Caki2 (cell line): ENCODE data around the gene HSDL1. TPM values are rescaled to one million over a fixed set of nuclear protein-coding genes. Genes with fewer than 3 reads are reported as not detected.

Experiments used
- DNase-seq: peaks from one replicate; pipeline ENCODE4 v3.0.0-alpha.2; 2015; ENCODE audit warnings: low read depth
- in situ Hi-C: cut with HindIII; loops from 2 replicates; pipeline ENCODE4 v1.10.0; 2016; ENCODE audit warnings: low sequenced_read_pairs, low pct_unique_long_range_greater_than_20kb, mixed read lengths
- total RNA-seq: library from RNA; depleted of rRNA; stranded (reverse); fragments of >200 nt; shearing (Covaris generic); gene quantifications from 2 replicates; pipeline ENCODE4 v1.2.3, GENCODE V29; 2014; ENCODE audit warnings: low replicate concordance; rRNA removed

The HSDL1 gene
- 18.2 and 31.8 TPM in 2 replicates for total RNA-seq

DNA sequence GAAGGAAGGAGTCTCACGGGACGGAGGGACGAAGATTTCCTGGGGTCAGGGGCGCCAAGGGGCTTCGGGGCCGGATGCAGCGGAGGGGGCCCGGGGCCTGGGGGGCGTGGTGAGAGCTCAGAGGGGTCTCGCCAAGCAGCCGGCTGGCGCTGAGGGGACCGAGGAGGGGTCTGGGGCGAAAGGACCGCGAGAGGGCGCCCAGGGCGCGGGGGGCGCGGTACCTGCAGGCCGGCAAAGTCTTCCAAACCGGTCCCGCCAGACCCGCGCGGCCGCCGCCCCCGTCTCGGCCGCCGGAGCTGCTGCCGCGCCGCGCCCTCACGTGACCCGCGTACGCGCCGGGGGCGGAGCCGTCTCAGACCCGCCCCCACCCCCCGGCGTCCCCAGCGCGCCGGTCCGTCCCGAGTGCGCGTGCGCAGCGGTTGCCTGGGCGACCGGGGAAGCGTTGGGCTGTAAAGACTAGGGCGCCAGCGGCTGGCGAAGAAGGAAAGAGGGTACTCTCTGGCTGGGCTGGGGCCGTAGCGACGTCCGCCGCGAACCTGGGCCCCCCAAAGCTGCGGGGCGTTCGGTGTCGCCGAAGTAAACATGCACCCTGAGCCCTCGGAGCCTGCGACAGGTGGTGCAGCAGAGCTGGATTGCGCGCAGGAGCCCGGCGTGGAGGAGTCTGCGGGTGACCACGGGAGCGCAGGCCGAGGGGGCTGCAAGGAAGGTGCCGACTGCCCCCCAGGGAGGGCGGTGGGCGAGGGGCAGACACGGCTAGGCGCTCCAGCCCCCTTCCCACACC, at the start of gene HSDL1, which contains the start of gene DNAAF1:
HSDL1 (minus strand) TSS at position 319 of the 781 bp plus-strand sequence. CDS start 13,856 bp downstream, outside the sequence.
DNAAF1 (plus strand) TSS at position 450 of the 781 bp plus-strand sequence; CDS start at position 583, 133 bp downstream.
- DNase-seq: peak; percentile 78
- in situ Hi-C loops: no loop called here

DNA sequence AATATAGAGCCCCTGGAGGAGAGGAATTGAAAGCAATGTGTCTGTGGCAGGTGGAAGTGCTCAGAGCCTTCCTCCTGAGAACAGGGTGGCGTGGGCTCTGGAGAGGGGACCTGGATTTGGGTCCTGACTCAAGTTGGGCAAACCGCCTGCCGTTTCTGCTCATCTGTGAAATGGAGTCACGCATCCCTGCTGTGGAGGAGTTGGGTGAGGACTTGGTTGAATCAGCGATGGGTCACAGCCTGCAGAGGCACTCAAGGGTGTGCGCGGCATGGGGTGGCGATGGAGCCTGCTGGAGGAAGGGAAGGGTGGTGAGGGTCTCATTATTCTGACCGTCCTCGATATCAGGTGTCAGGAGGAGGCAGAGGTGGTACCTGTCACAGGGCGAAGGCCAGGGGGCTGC, 49.0 kb upstream of the HSDL1 start:
- no peak for DNase-seq
- in situ Hi-C loops: no loop called here

DNA sequence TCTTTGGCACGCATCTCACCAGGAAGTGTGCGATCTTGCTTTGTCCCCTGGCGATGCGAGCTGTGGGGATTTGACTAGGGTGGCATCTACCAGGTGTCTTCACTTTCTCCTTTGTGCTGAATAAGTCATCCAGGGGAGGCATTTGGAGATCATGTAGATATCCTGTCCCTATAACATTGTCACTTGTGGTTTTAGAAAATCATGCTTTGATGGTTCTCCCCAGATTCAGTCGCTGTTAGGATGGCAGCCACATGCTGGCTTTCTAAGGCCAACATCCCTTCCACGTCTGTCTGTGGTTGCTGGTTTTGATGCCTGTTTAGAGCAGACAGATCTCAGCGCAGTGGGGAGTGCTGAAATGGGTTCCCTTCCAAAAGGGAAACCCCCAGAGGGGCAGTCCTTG, 48.5 kb upstream of the HSDL1 start:
- in situ Hi-C loops: no loop called here
- no peak for DNase-seq

DNA sequence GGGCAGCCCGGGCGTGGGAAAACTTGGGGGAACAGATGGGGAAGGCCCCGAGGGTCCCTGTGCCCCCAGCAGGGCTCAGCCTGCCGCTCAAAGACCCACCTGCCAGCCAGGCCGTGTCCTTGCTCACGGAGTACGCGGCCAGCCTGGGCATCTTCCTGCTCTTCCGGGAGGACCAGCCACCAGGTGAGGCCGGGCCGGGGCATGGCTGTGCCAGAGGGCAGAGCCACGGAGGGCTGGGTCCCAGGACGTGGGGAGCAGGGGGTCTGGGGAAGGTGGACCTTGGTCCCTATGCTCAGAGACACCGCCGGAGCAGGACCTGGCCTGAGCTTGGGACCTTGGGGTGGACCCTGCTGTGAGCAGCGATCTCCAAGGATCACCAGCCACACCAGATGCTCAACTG, 46.5 kb upstream of the HSDL1 start:
- in situ Hi-C loops: no loop called here
- DNase-seq: no peak

DNA sequence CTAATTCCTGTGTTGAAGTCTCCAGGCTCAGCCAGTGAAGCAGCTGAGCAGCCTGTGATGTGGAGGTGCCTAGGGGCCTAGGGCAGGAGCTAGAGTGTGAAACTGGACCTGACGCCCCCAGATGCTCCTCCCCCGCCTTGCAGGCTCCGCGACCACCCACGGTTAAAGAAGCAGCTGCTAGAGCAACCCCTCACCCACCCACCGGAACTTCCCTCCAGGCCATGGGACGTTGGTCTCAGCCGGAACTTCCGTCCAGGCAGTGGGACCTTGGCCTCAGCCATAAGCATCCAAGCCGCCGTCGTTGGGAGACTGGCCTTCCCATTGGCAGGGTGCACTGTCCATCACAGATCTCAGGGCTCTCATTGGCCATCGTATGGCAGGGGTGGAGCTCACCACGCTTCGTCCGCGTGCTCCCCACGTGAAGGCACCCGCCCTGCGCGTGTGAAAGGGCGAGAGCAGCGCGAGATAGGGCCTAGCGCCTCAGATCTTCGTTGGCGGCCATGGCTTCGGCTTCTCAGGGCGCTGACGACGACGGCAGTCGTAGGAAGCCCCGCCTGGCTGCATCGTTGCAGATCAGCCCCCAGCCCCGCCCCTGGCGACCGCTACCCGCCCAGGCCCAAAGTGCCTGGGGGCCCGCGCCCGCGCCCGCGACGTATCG, 45.9 kb upstream of the HSDL1 start, which contains the start of gene ADAD2:
ADAD2 (plus strand) TSS at position 427 of the 658 bp plus-strand sequence; CDS start at position 501, 74 bp downstream.
- in situ Hi-C loops: no loop called here
- no peak for DNase-seq

DNA sequence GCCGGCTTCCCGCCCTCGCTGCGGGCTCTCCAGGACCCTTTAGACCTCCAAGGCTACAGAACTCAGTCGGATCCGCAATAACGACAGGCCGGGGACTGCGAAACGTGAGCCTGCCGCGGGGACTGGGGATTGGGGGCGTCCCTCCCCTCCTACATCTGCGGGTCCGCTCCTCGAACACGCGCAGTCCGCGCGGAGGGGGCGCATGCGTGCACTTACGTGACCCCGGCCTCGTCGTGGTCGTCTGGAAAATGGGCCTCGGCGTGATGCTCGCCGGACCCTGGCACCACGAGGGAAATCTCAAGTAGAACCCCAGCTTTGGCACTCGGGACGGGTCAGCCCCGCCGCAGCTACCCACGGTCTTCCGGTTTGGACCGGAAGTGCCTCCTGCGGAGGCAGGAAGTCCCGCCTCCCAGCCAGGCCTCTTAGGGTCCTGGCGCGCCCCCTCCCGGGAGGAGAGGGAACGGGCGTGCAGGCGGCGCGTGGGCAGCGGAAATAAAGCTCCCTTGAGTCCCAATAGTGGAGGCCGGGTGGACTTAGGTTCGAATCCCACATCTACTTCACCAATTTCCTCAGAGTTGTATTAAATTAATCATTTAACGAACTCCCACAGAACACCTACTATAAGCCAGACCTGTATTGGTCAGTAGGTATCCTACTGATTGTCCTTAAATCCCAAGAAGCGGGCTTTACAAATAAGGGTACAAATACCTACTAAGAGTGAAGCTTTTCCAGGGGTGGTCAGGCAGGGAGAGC, 41.9 kb upstream of the HSDL1 start, which contains the start of gene TAF1C:
TAF1C (minus strand) TSS at position 373 of the 753 bp plus-strand sequence. CDS start 2,069 bp downstream, outside the sequence.
- in situ Hi-C loops: no loop called here
- DNase-seq: peak; percentile 90

DNA sequence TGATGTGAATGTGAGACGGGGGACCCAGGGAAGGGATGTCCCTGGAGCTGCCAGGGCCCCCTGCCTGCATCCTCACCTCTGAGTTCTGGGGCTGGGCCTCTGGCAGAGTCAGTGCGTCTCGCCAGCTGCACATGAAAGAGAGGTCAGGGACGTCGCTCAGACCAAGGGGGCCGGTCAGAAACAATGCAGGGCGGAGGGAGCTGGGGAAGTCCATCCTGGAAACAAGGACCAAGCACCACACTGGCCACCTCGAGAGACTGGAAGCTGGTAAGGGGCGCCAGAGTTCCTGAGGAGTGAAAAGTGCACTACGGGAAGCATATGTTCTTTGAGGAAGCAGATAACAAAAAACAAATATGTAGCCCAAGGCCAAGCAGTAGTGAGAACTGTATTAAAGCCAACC, 39.8 kb upstream of the HSDL1 start:
- DNase-seq: no peak
- in situ Hi-C loops: no loop called here

DNA sequence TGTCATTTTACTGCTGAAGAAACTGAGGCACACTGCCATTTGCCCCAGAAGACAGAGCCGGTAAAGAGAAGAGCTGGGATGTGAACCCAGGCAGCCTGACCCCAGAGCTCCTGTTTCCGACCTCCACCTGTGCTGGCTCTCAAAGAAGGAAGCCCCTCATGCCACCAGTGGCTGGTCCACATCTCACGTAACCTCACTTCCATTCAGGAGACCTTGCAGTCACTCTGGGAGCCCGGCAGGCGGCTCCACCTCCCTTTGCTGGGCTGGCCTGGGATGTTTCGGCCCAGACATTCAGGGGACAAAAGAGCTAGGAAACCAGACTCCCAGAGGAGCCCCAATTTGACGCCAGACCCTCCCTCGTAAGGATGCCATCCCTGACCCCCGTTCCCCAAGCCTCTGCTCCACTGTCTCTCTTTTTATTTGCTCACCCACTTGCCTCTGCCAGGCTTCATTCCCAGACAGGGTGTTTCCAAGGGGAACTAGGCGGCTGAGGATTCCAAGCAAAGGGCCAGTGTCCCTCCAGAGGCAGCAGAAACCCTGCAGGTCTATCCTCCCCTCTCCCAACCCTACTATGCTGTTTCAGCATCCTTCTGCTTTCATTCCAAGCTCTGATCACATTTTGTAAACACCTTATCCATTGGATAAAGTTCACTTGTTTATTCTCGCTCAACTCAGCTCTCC, 39.1 kb upstream of the HSDL1 start:
- no peak for DNase-seq
- in situ Hi-C loops: no loop called here

DNA sequence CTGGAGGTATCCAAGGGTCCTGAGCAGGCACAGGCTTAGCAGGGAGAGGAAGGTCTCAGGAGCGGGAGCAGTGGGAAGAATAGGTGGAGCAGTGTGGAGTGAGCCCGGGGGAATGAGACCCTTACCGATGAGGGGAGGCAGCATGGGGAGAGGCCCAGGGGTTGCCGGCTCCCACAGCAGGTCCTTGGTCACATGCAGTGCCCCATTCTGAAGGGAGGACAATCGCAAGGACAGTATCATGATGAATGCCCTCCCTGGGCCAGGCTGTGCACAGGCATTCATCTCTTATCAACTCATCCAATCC, 38.5 kb upstream of the HSDL1 start:
- in situ Hi-C loops: no loop called here
- no peak for DNase-seq

DNA sequence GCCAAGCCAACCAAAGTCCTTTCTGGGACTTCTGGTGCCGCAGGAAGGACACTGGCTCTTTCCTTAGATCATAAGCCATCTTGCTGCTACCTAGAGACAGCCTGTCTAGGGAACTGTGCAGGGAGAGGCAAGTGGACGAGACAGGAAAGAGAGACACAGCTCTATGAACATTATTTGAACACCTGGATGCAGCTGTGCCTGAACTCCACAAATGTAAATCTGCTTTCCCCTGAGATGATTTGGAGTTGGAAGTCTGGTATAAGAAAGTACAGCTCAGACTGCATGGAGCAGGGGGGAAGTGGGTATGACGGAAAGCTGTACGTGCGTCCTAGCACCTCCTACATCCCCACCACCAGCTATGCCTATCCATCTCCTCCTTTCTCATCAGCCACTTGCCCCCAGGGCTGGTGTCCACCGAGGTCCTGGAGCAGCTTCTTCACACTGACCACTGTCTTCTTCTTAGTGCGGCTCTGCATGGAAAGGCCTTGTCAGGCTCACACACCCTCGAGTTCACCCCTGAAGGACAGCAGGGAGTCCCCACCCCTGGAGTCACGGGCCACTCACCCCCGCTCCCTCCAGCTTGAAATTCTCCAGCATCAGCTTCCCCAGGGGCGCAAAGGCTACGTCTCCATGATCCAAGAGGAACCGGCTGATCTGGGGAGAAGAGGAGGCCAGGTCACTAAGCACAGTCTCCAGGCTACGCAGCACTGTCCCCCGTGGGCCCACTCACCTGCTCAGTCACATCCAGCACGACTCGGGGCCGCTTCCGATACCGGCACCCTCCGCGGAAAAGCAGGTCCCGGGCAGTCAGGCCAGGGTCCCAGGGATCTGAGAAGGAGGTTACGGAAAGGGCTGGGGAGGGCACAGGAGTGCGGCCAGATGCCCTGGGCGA, 37.9 kb upstream of the HSDL1 start:
- no peak for DNase-seq
- in situ Hi-C loops: no loop called here

DNA sequence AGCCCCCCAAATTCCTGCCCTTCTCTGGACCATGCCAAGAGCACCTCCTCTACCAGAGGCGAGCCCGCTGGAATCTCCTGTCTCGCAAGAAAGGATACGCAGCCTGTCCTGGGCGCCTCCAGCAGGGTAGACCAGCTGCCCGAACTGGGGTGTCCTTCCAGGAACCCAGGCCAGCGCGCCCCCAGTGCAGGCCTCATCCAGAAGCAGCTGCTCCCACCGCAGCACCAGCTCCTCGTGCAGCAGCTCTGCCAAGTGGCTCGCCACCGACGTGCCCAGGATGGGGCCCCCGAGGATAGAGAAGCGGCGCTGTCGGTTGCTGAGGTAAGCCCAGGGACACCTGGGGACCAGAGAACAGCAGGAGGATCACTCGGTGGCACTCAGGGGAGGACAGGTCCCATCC, 37.1 kb upstream of the HSDL1 start:
- no peak for DNase-seq
- in situ Hi-C loops: no loop called here

DNA sequence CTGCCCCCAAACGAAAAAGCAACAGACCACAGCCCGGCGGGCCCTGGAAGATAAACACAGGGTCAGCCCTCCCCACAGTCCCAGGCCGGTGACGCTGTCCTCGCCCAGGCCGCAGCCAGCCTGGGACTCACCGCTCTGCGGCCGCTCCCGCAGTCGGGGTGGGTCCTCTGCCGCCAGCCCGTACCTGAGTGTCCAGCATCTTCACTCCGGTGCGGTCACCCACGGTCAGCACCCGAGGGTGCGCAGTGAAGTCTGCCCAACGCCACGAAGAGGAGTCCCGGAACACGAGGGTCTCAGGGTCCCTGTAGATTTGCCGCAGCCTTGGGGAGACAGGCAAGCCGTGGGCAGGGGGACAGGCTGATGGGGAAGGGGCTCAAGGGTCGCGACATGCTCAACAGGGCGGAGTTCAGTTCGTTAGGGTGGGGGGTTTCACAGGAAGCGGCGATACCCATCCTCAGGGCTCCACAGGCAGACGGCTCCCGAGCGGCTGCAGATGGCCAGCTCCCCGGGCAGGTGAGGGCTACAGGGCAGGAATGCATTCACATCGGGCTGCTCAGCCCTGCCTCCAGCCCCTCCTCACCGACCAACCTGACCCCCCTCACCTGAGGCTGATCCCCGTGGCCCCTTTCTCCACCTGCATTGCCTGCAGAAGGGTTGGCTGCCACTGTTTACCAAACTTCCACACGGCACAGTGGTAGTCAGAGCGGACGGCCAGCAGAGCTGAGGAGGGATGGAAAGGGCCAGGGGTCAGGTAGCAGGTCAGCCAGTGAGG, 36.4 kb upstream of the HSDL1 start:
- no peak for DNase-seq
- in situ Hi-C loops: no loop called here

DNA sequence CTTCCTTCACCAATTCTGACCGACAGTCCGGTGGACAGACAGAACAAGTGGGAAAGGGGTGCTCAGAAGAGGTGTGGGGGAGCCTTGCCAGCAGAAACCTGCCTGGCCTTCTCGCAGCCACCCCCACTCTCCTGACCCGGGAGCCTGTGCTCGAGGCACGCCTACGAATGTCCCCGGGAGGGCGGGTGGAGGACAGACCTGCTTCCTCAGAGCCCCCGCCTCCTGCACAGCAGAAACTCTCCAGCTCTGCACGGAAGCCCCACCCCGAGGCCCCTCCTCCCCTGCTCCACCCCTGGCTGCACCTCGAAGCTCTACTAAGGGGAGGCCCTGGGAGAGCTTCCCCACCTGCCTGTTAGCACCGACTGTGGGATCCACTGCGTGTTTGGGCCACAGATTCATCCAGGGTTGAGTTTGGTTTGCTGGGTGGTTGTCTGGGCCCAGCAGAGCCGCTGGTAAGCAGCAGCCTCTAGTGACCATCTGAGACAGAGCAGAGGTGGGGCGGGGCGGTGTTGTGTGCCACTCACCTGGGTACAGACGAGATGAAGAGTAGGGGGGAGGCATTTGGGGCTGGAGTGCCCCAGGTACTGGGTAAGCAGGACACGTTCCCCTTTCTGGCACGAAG, 35.7 kb upstream of the HSDL1 start:
- in situ Hi-C loops: no loop called here
- DNase-seq: no peak

DNA sequence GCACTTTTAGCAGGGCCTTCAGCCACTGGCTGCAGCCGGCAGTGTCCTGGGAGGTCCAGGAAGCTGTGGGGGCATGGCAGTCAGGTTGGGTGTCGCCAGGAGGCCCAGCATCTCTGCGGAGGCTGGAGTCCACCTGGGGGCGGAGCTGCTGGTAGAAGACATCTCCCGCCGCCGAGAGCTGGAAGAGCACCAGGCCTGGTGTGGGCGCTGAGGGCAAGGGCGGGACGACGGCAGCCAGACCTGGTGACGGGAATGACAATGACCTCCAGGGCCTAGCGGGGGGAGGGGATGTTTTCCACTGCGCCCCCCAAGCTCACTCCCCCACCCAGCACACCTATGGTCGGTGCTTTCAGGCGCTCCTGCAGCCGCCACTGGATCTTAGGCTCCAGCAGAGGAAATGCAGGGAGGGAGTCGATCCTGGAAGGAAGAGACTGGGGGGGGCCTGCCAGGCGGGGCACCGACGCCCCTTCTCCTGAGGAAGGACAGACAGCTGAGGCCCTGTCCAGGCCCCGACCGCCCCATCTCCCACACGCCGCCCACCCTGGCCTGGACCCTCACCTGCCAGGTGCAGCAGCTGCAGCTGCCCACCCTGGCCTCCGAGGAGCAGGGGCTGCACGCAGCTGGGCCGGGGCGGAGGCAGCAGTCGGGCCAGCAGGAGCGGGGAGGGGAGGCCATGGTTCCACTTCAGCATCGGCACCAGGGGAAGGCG, 34.8 kb upstream of the HSDL1 start:
- DNase-seq: no peak
- in situ Hi-C loops: no loop called here

DNA sequence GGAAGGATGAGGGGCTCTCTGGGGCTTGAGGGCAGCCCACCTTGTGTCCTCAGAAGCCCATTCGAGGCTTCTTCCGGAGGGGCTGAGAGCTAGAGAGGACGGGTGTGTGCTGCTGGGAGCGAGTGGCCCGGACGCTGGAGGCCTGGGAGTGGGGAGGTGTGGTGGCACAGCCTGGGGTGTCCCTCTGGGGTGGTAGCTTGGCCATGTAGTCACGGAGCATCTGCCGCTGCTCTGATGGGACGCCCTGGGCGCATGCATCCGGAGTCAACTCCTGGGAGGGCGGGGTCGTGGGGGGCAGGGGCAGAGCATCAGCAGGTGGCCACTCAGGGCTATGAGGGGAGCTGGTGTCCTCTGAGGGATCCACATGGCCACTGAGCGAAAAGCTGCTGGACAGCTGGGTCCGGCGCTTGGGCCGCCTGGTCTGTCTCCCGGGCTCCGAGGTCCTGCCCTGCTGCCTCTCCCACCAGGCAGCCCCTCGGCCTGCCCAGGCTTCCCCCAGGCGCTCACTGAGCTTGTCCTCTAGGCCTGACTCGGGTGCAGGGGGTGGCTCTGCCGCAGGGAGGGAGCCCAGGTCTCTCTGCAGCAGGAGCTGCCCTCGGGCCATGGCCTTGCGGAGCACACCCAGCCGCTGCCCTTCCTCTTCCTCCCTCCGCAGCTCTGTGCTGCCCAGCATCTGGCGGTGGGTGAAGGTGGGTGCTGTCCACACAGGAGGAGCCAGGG, 34.1 kb upstream of the HSDL1 start:
- DNase-seq: no peak
- in situ Hi-C loops: no loop called here
